Effector memory CD8-positive, alpha-beta T cell (primary cell): ENCODE results near the gene ACAP3.
A peak's percentile ranks its signal among the peaks of the same experiment; 100 is the strongest.
"Not testable (repeated sequence)": the region's sequence is repeated elsewhere in the genome, so short reads cannot be mapped to it uniquely, and the experiment has no call there.

ENCODE experiments used
- ATAC-seq: fragments of 150-1000 bp; cut with Tn5 transposase; replicated peaks from 2 replicates; pipeline ENCODE4 v1.10.0; 2021; ENCODE audit warnings: mild to moderate bottlenecking, moderate library complexity
- DNase-seq, 3 experiments: peaks; one replicate each; pipeline ENCODE4 v3.0.0; 2021
- H3K27ac Mint-ChIP-seq, 2 donors: one replicate each; pipeline ENCODE4 v1.8.0; 2022; ENCODE audit warnings: mild to moderate bottlenecking in 2 of 2, mixed read lengths in 2 of 2, moderate library complexity in 2 of 2
- H3K27me3 Mint-ChIP-seq, 2 donors: one replicate each; pipeline ENCODE4 v1.8.0; 2022; ENCODE audit warnings: mixed read lengths in 2 of 2
- H3K36me3 Mint-ChIP-seq: one replicate; pipeline ENCODE4 v1.8.0; 2022; ENCODE audit warnings: mild to moderate bottlenecking, moderate library complexity, mixed read lengths; ENCODE audit not compliant: insufficient read depth
- H3K4me1 Mint-ChIP-seq, 2 donors: one replicate each; pipeline ENCODE4 v1.8.0; 2022; ENCODE audit warnings: low read depth in 2 of 2, mixed read lengths in 2 of 2
- H3K4me3 Mint-ChIP-seq, 2 donors: one replicate each; pipeline ENCODE4 v1.8.0; 2022; ENCODE audit warnings: mild to moderate bottlenecking in 2 of 2, mixed read lengths in 2 of 2, moderate library complexity in 2 of 2
- H3K9me3 Mint-ChIP-seq, 2 donors: one replicate each; pipeline ENCODE4 v1.8.0; 2022; ENCODE audit warnings: mixed read lengths in 2 of 2

ACAP3 gene

GRCh38 chr1:1250786-1251284 lies 56.9 kb downstream of the ACAP3 start:
- Mint-ChIP-seq H3K9me3 (no peaks in the 10 kb centered on the region), H3K4me3 (peak overlapping the region; percentile 33 to 55), H3K4me1 (peaks cover 9 to 12% of the 10 kb centered on the region in 2 donors), H3K27ac (peak overlapping the region; percentile 38 to 72), H3K36me3 (peaks cover 21% of the 10 kb centered on the region), H3K27me3 (no peaks in the 10 kb centered on the region)
- peak; percentile 47 to 59 (median 50) for DNase-seq
- ATAC-seq: peak; percentile 99

GRCh38 chr1:1248009-1248913 lies 59.5 kb downstream of the ACAP3 start:
- H3K9me3 Mint-ChIP-seq, H3K27me3 Mint-ChIP-seq, DNase-seq, ATAC-seq, H3K4me3 Mint-ChIP-seq, H3K27ac Mint-ChIP-seq: not testable (repeated sequence)
- Mint-ChIP-seq H3K36me3 (peaks cover 13% of the 10 kb centered on the region), H3K4me1 (peaks cover 9 to 12% of the 10 kb centered on the region in 2 donors)

GRCh38 chr1:1247341-1247913 lies 60.3 kb downstream of the ACAP3 start:
- DNase-seq (no peak), ATAC-seq (no peak)
- Mint-ChIP-seq H3K4me3 (no peak overlapping the region), H3K27ac (no peak overlapping the region), H3K4me1 (peaks cover 4 to 7% of the 10 kb centered on the region in 2 donors), H3K36me3 (peaks cover 5% of the 10 kb centered on the region), H3K9me3 (no peaks in the 10 kb centered on the region), H3K27me3 (no peaks in the 10 kb centered on the region)

- Mint-ChIP-seq H3K27me3 (no peaks in the 10 kb centered on the region), H3K4me3 (no peak within 1 kb of the TSS), H3K9me3 (no peaks in the 10 kb centered on the region), H3K36me3 (peaks cover 5% of the 10 kb centered on the region), H3K27ac (no peak within 1 kb of the TSS), H3K4me1 (peaks cover 4 to 7% of the 10 kb centered on the region in 2 donors)
- ATAC-seq (no peak), DNase-seq (no peak)
Observed at GRCh38 chr1:1246577-1247340, 61.0 kb downstream of the ACAP3 start, which contains the start of gene C1QTNF12. Gene C1QTNF12, minus strand, starts transcription at chr1:1246722. Its CDS starts 32 bp downstream, at chr1:1246690.

- Mint-ChIP-seq H3K4me1 (peaks cover 2 to 6% of the 10 kb centered on the region in 2 donors), H3K9me3 (no peaks in the 10 kb centered on the region), H3K36me3 (peaks cover 3% of the 10 kb centered on the region), H3K27ac (no peak overlapping the region), H3K27me3 (no peaks in the 10 kb centered on the region), H3K4me3 (no peak overlapping the region)
- no peak for DNase-seq
- no peak for ATAC-seq
Observed at GRCh38 chr1:1245817-1246576, 61.7 kb downstream of the ACAP3 start.

GRCh38 chr1:1245178-1245816 lies 62.4 kb downstream of the ACAP3 start:
- Mint-ChIP-seq H3K4me3 (no peak overlapping the region), H3K36me3 (no peaks in the 10 kb centered on the region), H3K27me3 (no peaks in the 10 kb centered on the region), H3K9me3 (no peaks in the 10 kb centered on the region), H3K4me1 (peaks cover 0 to 2% of the 10 kb centered on the region in 2 donors), H3K27ac (no peak overlapping the region)
- ATAC-seq (no peak), DNase-seq (no peak)

- H3K27ac Mint-ChIP-seq: no peak overlapping the region
- DNase-seq: no peak
- H3K4me3 Mint-ChIP-seq: no peak overlapping the region
- H3K9me3 Mint-ChIP-seq: no peaks in the 10 kb centered on the region
- no peaks in the 10 kb centered on the region for H3K4me1 Mint-ChIP-seq
- no peak for ATAC-seq
- H3K27me3 Mint-ChIP-seq: no peaks in the 10 kb centered on the region
- H3K36me3 Mint-ChIP-seq: no peaks in the 10 kb centered on the region
Observed at GRCh38 chr1:1244192-1244811, 63.4 kb downstream of the ACAP3 start.

- no peaks in the 10 kb centered on the region for H3K27me3 Mint-ChIP-seq
- ATAC-seq (no peak), DNase-seq (no peak)
- no peak overlapping the region for H3K4me3 Mint-ChIP-seq
- H3K27ac Mint-ChIP-seq: no peak overlapping the region
- H3K36me3 Mint-ChIP-seq: no peaks in the 10 kb centered on the region
- no peaks in the 10 kb centered on the region for H3K9me3 Mint-ChIP-seq
- H3K4me1 Mint-ChIP-seq: no peaks in the 10 kb centered on the region
Observed at GRCh38 chr1:1243807-1244191, 63.9 kb downstream of the ACAP3 start.

- no peak overlapping the region for H3K4me3 Mint-ChIP-seq
- ATAC-seq (no peak), DNase-seq (no peak)
- no peaks in the 10 kb centered on the region for H3K4me1 Mint-ChIP-seq
- H3K27me3 Mint-ChIP-seq: no peaks in the 10 kb centered on the region
- H3K27ac Mint-ChIP-seq: no peak overlapping the region
- no peaks in the 10 kb centered on the region for H3K9me3 Mint-ChIP-seq
- H3K36me3 Mint-ChIP-seq: no peaks in the 10 kb centered on the region
Observed at GRCh38 chr1:1243266-1243660, 64.5 kb downstream of the ACAP3 start.

- DNase-seq (no peak), ATAC-seq (no peak)
- Mint-ChIP-seq H3K4me1 (no peaks in the 10 kb centered on the region), H3K27me3 (no peaks in the 10 kb centered on the region), H3K9me3 (no peaks in the 10 kb centered on the region), H3K27ac (no peak overlapping the region), H3K4me3 (no peak overlapping the region), H3K36me3 (no peaks in the 10 kb centered on the region)
Observed at GRCh38 chr1:1242461-1243265, 65.1 kb downstream of the ACAP3 start.
